ENCODE data around the gene FLOT1.
"Not testable (repeated sequence)": the region's sequence is repeated elsewhere in the genome, so short reads cannot be mapped to it uniquely, and the experiment has no call there.

The FLOT1 gene

GRCh38 chr6:30721198-30722024 lies 21.1 kb downstream of the FLOT1 start:
- DNase-seq, result peak; percentile 74

- peak; percentile 51 for DNase-seq
Observed at GRCh38 chr6:30720738-30721197, 21.7 kb downstream of the FLOT1 start.

DNA sequence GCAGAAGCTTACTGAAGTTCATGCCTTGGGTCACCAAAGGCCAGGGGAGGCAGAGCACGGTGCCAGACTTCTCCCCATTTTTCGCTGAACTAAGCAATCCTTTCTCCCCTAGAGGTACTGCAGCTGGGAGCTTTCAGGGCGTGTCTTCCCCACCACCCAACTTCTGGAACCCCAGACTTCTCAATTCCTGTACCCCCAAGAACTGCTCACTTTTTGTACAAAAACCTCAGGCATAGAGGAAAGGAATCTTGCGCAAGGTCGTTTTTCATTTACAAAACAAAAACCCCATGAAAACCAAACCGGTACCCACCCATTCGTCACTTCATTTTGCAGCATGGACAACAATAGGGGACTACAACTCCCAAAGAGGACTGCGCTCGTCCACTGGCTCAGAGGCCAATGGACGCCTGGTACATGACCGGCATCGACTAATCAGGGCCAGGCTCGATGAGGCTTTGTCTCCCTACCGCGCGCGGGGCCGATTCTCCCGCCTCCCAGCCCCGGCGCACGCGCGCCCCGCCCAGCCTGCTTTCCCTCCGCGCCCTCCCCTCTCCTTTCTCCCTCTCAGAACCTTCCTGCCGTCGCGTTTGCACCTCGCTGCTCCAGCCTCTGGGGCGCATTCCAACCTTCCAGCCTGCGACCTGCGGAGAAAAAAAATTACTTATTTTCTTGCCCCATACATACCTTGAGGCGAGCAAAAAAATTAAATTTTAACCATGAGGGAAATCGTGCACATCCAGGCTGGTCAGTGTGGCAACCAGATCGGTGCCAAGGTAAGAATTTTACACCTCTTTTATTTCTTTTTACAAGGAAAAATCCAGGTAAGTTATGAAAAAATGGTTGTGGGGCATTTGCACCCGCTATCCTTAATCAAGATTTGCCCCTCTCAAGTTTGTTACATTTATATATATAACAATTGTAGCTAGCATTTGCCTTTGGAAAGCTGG lies 22.4 kb downstream of the FLOT1 start, which contains the start of gene TUBB:
TSS of gene TUBB (plus strand) at position 562 of the 947 bp plus-strand sequence. CDS start at position 717, 155 bp downstream.
- DNase-seq, result peak; percentile 98

- DNase-seq, result no peak
Observed at GRCh38 chr6:30719356-30719755, 23.1 kb downstream of the FLOT1 start.

DNA sequence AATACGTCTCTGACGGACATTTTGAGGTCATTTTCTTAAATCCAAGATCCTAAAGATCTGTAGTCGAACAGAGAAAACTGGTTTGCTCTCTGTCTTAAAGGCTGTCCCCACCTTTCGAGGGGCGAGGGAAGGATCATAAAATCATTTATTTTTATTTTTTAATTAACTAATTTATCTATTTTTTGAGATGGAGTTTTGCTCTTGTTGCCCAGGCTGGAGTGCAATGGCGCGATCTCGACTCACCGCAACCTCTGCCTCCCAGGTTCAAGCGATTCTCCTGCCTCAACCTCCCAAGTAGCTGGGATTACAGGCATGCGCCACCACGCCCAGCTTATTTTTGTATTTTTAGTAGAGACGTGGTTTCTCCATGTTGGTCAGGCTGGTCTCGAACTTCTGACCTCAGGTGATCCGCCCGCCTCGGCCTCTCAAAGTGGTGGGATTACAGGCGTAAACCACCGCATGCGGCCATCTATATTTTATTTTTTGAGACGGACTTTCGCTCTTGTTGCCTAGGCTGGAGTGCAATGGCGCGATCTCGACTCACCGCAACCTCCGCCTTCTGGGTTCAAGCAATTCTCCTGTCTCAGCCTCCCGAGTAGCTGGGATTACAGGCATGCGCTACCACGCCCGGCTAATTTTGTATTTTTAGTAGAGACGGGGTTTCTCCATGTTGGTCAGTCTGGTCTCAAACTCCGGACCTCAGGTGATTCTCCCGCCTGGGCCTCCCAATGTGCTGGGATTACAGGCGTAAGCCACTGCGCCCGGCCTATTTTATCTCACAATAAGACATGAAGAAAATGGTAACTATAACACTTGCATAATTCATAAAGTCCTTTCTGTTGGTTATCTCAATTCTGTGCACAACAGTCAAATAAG lies 24.4 kb downstream of the FLOT1 start:
- not testable (repeated sequence) for DNase-seq

GRCh38 chr6:30717129-30717844 lies 25.2 kb downstream of the FLOT1 start, which contains the start of gene MDC1:
Gene MDC1 (minus strand): TSS chr6:30717281. CDS start chr6:30715175, 2,106 bp downstream.
- DNase-seq, result peak; percentile 100

GRCh38 chr6:30716879-30717128 lies 25.7 kb downstream of the FLOT1 start:
- DNase-seq, result no peak

- no peak for DNase-seq
Observed at GRCh38 chr6:30714263-30714662, 28.2 kb downstream of the FLOT1 start.

- no peak for DNase-seq
Observed at GRCh38 chr6:30712441-30712945, 30.0 kb downstream of the FLOT1 start.

GRCh38 chr6:30711758-30712380 lies 30.6 kb downstream of the FLOT1 start:
- DNase-seq, result no peak

- DNase-seq, result no peak
Observed at GRCh38 chr6:30709101-30709868, 33.2 kb downstream of the FLOT1 start.

GRCh38 chr6:30707281-30707850 lies 35.1 kb downstream of the FLOT1 start:
- peak; percentile 41 for DNase-seq

GRCh38 chr6:30705620-30706019 lies 36.9 kb downstream of the FLOT1 start:
- DNase-seq, result no peak

DNA sequence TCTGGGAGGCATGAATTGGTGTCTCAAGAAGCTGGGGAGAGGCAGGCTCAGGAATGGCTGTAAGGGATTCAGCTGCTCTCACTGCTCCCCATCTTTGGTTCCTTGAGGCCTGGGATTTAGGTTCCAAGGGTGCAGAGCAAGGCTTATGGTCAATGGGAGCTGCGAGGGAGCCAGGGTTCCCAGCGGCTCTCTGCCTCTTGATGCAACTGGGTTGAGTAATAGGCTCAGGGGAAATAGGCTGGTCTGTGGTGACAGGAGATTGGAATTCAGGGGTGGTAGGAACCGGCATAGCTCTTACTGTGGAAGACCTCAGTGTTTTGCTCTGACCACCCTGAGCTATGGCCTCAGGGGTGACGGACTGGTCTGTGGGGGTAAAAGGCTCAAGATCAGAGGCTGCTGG lies 38.7 kb downstream of the FLOT1 start:
- DNase-seq, result no peak

- DNase-seq, result no peak
Observed at GRCh38 chr6:30703011-30703410, 39.5 kb downstream of the FLOT1 start.

DNA sequence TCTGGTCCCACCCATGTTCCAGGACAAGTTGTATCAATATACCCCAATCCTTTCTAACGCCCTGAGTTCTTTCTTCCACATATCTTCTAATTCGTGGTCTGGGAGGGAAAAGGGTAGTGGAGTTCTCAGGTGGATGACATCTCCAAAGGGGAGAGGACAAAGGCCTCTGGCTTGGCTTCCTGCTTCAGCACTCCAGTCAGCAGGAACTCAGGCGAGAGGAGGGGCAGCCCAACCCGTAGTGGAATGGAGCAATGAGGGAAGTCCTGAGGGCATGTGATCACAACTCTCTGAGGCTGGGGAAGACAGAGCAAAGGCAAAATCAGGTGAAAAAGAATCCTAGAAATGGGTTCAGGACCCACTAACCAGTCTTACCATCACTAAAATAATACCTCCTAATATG lies 42.1 kb downstream of the FLOT1 start:
- no peak for DNase-seq

DNA sequence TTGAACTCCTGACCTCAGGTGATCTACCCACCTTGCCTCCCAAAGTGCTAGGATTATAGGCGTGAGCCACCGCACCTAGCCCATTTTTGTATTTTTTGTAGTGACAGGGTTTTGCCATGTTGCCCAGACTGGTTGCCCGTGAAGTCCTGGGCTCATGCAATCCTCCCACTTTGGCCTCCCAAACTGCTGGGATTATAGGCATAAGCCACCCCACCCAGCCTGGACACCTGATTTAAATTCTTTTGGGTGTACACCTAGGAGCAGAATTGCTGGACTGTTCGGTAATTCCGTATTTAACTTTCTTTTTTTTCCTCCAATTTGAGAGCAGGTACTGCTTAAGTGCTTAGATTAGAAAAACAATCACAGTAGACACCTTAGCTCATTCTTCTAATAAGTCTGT lies 46.1 kb downstream of the FLOT1 start:
- no peak for DNase-seq

GRCh38 chr6:30691208-30691847 lies 51.2 kb downstream of the FLOT1 start:
- DNase-seq, result no peak

GRCh38 chr6:30690403-30691207 lies 51.9 kb downstream of the FLOT1 start, which contains the start of gene NRM:
Gene NRM (minus strand): TSS chr6:30690984. CDS start chr6:30690974, 10 bp downstream.
- peak; percentile 78 for DNase-seq
